ENCODE data around the gene SATB2.

Gene SATB2

DNA sequence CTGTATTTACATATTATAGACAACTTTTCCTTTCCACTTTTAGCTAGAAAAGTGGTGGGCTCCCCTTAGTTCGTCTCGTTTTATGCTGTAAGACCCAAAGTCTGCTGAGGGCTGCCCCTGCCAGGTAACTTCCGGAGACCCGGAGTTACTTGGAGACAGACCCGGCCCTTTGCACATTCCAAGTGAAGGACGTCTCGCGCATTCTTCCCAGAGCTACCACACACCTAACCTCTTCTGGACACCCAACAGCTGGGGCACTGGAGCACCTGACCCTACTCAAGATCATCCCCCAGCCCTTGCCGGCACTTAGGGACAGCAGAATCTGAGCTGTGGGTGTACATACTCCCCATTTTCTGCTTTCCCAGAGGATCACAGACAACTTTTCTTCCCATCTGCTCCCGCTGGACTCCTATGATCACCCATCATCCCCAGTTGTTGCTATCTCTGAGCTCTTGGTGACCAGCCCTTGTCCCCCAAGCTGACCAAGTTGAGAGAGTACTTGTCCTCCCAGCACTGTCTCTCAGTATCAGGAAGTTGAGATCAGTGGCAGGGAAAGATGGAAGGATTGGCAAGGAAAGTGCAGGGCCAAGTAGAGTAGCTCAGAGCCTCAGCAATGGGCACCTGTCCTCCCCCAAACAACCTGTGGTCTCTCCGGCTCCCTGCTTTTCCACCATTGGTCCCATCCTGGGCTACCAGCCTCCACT, 8.4 kb upstream of the SATB2 start:
- no peak for DNase-seq (ENCODE audit: low spot score)

DNA sequence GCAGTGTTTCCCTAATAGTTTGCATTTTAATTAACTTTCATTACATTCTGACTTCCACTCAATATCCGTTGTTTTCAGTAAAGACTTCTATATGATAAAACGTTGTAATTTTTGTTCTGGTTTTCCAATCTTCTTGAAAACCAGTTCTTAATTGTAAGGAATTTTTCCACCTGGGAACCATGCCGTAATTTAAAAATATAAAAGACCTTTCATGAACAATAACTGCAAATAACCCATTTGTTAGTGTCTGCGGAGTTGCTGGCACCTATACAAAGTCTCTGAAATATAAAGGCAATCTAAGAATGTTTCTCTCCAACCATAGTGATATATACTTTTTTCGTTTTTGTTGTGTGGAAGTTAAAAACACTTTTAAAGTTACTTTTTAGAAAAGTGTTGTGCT, 7.7 kb upstream of the SATB2 start:
- DNase-seq (ENCODE audit: low spot score), result no peak

DNA sequence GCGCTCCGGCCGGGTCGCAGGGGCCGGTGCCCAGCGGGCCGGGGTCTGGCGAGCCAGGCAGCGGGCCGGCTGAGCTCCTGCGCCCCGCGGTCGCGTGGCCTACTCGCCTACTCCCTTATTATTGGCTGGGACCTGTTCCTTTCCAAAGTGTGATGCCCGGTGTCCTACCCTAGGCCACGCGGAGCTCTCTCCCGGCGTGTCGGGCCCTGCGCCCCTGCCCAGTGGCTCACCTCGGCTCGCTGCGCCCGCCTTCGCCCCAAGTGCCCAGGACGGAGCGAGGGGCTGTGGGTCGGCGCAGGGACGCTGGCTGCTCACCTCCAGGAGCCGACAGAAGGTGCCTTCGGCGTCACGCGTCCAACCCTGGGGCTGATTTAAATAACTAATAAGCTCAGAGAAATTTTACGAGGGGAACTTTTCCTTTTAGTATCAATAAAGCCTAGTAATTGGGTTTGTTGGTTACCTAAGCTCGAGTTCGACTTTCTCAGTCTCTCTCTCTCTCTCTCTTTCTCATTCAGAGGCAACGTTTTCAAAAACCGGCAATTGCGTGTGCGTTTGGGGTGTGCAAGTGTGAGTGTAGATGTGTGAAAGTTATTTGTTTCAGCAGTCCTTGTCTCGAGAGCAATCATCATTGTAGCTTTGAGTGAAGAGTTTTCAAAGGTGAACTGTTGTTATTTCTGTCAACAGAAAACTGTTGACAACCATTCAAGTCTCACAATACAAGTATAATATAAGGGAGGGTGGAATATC, 7.0 kb upstream of the SATB2 start:
- no peak for DNase-seq (ENCODE audit: low spot score)

DNA sequence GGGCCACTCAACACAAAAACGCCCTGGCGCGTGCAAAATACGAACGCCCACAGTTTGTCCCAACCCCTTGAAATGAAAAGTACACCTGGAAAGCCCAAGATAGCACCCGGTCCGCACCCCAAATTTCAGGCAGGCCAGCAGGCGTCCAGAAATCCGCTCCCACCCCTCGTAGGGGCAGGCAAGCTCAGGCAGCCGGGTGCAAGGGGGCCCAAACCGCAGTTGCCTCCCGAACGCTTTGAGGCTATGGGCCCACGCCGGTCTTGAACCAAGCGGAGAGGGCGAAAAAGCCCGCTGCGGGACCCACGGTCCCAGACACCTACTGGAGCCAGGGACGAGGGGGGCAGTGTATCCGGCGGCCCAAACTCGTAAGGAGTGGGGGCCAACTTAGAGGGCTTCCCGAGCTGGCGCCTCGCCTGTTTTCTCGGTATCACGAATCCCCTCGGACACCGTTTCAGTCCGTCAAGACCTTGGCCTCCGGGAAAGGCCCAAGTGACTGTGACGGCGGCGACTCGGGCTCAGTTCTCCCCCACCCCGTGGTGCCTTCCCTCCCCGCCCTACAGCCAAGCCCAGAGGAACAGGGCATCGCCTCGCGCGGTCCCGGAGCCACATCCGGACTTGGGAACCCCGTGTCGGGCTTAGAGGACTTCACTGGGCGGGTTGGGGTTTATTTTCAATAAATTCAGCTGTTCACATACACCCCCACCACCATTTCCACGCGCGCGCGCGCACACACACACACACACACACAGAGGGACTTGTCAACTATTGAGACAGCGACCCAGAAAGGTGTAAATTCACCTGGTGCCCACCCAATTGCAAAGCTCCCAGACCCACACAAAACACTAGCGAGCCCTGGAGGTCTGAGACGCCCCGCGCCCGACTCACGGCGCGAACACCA, 6.2 kb upstream of the SATB2 start:
- peak; percentile 61 for DNase-seq (ENCODE audit: low spot score)

DNA sequence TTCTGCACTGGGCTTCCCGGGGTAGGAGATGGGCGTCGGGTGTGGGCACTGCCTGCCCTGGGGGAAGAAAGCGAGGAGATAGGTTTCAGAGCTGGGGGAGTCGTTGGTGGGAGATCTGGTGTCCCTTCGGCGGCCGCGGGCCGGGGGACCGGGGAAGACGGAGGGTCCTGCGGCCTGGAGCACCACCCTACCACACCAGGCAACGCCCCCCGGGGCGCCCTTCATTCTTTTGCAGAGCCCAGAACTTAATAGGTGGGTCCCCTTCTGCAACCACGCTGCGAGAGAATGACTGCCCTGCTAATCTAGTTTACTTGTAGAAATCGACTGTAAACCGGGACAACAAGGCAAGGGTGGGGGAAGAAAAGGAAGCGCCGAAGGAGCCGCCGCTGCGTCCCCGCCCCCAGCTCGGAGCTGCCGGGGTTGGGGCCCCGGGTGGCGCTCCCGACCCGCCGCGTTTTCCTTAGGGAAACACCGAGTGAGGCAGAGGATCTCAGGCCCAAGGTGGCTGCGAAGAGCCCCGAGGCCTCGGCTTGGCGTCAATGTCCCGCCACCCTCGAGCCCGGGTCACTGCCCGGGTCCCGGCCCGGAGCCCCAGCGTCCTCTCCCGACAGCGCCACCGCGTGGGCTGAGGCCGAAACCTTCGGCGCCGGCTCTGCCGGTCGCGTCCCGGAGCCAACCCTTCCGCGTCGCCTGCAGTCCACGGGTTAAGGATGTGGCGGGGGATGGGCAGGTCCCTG, 5.4 kb upstream of the SATB2 start:
- peak; percentile 93 for DNase-seq (ENCODE audit: low spot score)

DNA sequence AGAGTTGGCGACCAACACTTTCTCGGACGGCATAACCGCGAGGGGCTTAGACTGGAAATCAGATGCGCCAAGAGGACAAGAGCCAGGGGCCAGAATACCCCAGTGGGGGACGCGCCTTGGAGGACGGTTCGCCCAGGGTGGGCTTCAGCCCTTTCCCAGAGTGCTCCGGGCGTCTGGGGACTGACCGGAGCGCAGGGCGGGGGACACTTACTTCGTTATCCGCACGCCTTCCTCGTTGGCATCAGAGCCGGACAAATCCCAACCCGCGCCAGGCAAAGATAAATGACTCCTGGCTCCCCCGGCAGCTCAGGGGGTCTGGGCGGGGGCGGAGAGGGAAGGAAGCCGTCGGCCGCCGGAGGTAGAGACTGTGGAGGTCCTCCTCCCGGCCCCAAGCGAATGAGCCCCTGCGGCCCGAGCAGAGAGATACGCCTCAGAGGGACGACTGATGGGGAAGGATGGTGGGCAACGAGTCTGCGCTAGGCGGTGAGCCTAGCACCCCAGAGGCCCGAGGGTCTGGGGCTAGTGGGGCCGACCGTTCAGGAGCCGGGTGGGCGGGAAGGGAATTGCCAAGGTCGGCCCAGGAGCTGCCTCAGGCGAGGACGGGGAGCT, 4.7 kb upstream of the SATB2 start:
- DNase-seq (ENCODE audit: low spot score), result no peak

DNA sequence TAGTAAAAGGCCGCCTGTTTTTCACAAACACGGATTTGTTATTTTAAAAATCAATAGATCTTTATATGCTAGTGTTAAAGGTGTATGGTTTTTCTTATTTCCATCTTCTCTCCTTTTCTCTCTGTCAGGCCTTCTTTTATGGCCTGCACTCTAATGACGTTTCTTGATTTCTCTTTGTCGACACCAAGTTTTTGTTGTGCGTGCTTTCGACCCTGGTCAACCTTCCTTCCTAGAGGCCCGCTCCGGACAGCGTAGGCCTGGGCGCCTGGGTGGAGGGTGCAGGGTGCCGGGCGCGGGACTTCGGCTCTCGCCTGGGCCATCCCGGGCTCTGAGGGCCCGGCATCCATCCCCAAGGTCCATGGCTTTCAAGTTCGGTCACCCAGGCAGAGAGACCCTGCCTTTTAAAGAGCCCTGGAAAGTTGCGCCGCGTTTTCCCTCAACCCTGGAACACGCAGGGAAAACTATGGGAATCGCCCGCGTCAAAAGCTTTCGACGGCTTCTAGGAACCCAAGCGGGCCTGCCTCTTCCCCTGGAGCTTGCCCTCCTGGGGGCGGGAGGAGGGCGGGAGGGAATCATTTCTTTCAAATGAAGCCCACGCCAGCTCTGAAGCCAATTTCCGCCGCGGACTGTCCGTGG, 4.1 kb upstream of the SATB2 start:
- no peak for DNase-seq (ENCODE audit: low spot score)

DNA sequence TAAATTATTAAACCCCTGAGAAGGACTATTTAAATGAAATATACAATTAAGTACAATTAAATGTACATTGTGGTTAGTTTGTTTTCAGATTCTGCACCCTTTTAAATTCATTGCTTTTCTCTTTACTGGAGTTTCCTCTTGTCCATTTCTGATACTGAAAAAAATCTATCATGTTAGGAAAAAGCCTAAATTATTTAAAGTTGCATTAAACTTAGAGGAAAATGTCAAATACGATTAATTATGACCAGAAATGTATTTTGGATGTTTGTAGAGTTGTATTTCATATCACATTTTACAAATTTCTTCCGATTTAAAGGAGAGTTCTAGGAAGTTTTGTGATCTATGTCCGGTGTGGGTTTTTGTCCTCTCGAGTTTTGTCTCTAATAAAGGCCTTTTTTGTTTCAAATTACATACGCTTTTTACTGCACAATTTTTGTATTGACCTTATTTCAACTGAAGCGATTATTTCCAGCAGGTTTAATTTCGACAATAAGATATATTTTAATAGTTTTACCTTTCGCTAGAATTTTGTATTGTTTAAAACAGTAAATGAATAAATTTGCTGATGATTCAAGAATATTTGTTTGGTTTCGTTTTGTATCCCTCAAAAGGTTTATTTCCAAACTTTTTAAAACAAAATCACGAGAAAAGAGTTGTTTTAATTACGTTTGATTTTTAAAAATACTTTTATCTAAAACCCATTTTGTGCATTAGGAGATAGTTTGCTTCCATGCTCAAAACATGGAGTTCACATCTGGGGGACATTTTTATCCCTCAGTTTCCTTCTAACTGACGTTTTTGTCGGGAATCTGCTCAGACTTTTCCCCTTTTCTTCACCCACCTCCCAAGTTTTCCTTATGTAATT, 3.3 kb upstream of the SATB2 start:
- no peak for DNase-seq (ENCODE audit: low spot score)

DNA sequence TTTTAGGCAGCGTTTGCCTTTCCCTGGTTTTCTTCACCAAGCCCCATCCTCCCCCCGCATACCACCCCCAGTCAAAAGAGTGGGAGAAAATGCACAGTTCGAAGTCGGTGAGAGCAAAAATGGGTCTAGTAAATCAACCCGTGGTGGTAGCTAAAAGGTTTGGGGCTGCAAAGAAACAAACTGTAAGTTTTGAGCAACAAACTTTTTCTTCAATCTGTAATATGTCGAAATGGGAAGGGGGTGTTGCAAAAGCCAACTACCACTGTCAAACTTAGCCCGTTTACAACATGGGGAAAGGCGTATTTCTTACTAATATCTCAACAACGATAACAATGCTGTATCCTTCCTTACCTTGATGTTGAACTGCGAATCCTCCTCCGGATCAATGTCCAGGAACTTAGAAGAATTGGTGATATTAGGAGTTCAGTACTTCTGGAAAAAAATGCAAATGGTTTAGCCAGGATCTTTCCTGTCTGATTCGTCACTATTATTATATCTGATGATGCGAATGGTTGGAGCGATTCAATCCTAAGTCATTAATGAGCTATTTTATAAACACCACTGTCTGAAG, 2.4 kb upstream of the SATB2 start:
- DNase-seq (ENCODE audit: low spot score), result no peak

DNA sequence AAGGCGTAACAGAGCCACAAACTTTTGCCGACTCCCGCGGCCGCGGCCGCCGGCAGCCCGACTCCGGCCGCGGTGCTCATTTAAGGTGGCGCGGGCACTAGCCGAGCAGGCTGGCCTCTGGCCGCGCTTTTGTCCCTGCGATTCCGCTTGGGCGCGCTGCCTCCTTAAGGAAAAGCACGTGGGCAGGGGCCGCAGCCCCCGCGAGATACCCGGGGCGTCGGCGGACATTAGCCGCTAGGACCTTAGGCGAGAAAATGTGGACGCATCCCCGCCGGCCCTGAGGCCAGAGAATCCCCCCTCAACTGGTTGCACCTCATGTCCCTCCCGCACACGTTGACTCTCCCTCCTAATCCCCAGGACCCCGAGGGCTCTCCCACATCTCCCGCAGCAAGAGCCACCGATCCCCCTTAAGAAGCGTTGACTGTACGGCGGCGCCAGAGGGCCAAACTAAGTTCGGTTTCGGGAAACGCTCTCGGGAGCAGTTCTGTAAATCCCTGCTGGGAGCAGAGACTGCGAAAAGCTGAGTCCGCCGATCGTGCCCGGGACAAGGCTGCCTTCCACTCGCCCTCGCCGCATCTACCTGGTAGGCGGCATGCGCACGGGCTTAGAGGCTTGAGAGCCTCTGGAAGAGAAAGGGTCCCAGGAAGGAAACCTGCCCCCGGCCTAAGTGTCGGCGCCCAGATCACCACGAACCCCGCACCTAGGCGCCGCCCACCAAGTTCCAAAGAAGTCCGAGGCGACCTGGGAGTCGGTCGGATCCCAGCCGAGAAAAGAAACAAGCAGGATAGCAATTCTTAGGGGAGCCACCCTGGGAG, 1.8 kb upstream of the SATB2 start:
- peak; percentile 85 for DNase-seq (ENCODE audit: low spot score)

DNA sequence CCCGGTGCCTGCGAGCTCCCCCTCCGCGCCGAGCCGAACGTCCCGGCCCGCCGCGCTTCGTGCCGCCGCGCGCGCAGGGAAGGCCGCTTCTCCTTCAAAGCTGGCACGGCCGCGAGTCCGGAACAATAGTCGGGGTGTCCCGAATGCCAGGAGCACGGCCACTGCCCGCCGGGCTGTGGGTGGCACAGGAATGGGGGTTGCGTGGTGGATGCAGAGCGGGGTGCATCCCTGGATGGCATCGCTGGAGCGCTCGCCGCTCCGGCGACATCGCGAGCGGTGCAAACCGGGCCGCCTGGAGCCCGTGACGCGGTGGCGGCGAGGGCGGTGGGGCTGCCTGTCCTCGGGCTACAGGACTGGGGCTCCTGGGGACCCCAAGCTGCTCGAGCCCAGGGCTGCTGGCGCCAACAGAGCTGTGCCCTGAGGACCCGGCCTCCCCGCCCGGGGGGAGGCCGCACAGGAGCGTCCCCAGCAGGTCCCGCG, 1.1 kb upstream of the SATB2 start:
- DNase-seq (ENCODE audit: low spot score), result no peak

DNA sequence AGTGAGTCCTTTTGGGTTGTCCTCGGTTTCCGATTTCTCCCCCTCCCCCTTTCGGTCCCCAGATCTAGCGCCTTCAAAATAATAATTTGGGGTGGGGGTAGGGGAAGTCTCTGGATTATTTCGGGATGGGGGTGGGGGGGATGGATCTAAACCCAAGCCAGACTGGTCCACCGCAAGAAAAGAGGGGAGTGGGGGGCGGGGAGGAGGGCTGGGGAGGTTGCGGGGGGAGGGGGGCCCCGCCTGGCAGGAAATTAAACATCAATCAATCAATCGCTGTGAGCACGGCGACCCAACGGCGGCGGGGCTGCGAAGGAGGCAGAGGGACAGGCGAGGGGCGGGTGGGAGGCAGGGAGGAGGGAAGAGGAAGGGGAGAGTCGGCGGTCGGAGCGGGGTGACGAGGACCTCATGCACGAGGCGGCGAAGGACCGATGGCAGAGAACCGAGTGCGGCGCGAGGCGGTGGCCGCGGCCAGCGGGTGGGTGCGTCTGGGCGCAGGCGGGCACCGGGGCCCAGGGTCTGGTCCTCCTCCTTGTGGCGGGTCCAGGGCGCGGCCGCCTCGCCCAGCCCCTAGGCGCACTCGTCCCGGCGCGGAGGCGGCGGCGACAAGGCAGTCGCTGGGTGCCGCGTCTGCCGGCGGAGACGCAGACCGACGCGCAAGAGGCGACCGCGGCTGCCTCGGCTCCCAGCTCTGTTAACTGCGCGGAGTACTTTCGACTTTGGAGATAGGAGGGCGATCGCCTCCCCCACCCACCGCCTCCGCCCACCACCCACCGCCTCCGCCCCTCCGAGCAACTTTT, 468 bp upstream of the SATB2 start:
- peak; percentile 30 for DNase-seq (ENCODE audit: low spot score)

DNA sequence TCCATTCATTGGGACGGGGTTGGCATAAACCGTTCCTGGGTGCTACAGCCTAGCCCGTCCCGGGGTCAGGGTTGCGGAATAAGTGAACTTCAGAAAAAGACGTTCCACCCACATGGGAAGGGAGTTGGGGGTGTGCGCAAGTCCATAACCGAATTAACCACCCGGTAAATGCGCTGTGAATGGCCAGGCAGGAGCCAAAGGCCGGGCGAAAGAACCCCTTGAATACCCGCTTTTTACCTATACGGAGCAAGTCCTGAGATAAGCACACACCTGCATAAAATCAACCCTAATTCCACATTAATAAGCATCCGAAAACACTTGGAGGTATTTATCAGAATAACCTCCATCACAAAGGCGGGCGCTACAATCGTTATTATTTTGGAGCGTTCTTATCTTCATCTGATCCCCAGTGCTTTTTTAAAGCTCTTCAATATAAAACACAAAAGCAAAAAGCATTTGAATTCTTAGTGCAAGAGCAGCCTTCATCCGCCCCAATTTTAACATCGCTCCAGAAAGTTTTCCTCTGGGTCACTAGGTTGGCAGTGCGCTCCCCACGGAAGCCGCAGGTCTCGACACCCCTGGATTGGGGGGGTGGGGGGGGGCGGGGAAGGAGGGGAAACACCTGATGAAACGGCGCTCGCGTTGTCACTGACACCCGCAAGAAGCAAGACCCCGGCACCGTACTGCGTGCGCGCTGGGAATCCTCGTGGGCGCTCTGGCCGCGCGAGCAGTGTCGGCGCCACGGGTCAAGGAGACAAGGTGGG, 1.2 kb downstream of the SATB2 start:
- no peak for DNase-seq (ENCODE audit: low spot score)

DNA sequence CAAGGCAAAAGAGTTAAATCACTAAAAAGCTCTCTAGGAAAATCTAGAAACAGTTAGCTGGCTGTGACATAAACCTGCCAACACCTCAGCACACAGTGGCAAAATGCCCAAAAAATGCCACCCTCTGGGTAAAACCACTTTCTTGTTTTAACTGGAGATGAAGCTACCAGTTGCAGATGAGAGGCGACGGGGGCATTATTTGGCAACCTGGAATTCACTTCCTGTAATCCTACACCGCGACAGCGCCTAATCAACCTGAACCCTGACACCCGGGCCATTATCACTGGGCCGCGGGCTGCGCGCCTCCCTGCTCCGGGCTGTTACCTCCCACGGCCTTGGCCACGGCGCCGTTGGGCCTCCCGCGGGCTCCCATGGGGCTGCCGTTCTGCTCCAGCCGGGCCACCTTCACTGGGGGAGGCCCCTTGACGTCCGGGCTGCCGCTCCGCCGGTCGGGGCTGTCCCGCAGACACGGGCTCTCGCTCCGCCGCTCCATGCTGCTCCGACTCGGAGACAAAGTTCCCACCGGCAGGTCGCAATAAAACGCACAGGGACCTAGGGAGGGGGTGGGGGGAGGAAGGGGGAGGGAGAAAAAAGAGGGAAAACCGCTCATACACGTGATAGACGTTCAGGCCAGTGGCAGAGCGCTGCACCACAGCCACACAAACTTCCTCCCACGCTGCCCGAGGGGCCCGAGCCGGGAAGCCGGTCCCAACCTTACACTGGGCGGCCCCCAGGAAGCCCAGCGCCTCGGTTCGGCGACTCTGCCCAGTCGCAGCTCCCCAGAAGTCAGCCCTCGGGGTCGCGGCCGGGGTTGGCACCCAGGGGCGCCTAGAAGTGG, 2.0 kb downstream of the SATB2 start:
- DNase-seq (ENCODE audit: low spot score), result peak; percentile 28

DNA sequence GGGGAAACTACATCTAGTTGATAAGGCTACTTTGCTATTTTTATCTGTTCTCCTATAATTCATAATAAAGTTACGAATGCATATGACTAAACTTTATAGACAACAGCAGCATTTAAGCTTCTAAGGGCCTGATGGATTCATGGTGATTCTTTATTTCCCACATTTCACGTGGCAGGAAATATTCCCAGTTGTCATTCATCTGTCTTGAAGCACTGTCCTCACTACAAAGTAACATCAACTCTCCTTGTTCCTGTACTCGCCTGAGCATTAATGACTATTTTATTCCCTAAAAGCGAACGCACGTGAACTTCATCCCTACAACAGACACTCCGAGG, 2.6 kb downstream of the SATB2 start:
- DNase-seq (ENCODE audit: low spot score), result no peak

DNA sequence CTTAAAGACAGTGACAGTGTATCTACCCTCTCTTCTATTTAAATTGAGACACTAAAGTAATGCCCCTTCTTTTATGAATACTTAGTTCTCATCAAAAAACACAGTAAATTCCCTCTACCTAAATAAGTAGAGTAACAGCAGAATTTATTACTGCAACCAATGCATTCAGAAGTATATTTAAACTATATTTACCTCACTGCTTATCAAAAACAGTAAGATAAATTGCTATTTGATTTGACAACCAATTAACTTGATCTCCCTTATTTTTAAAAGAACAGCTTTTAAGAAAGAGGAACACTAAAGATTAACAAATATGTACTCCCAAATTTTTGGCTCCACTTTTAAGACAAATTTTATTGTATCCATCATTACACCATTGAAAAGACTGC, 4.8 kb downstream of the SATB2 start:
- no peak for DNase-seq (ENCODE audit: low spot score)

Measured in AG08395 (cell line).